Germinal center (tissue), 1 donor: ENCODE measurements around the gene AFTPH.
A peak's percentile ranks its signal among the peaks of the same experiment; 100 is the strongest.

Experiments
- DNase-seq: peaks from one replicate; pipeline ENCODE4 v3.0.0; 2012; ENCODE audit warnings: mixed read lengths, low spot score

The AFTPH gene

GRCh38 chr2:64587561-64587960 is 63.4 kb downstream of the AFTPH start:
- no peak for DNase-seq

- DNase-seq, result no peak
Observed at GRCh38 chr2:64591188-64591587, 67.1 kb downstream of the AFTPH start.

GRCh38 chr2:64593035-64593655 is 69.0 kb downstream of the AFTPH start:
- DNase-seq, result no peak

- DNase-seq, result no peak
Observed at GRCh38 chr2:64594226-64594989, 70.3 kb downstream of the AFTPH start.

GRCh38 chr2:64595397-64596176 is 71.5 kb downstream of the AFTPH start:
- DNase-seq, result no peak

- no peak for DNase-seq
Observed at GRCh38 chr2:64598226-64598625, 74.1 kb downstream of the AFTPH start.

GRCh38 chr2:64599469-64599868 is 75.3 kb downstream of the AFTPH start:
- no peak for DNase-seq

GRCh38 chr2:64601034-64601754 is 77.1 kb downstream of the AFTPH start:
- DNase-seq, result no peak

- no peak for DNase-seq
Observed at GRCh38 chr2:64601785-64602391, 77.8 kb downstream of the AFTPH start.

- no peak for DNase-seq
Observed at GRCh38 chr2:64602436-64602835, 78.3 kb downstream of the AFTPH start.

GRCh38 chr2:64604155-64604554 is 80.0 kb downstream of the AFTPH start:
- no peak for DNase-seq

GRCh38 chr2:64605026-64605471 is 80.9 kb downstream of the AFTPH start:
- DNase-seq, result no peak

- no peak for DNase-seq
Observed at GRCh38 chr2:64605991-64606478, 81.9 kb downstream of the AFTPH start.

- peak; percentile 94 for DNase-seq
Observed at GRCh38 chr2:64606479-64607363, 82.6 kb downstream of the AFTPH start.

- DNase-seq, result no peak
Observed at GRCh38 chr2:64607381-64608304, 83.5 kb downstream of the AFTPH start.

GRCh38 chr2:64608867-64609226 is 84.7 kb downstream of the AFTPH start:
- DNase-seq, result no peak

GRCh38 chr2:64609227-64609941 is 85.3 kb downstream of the AFTPH start:
- peak; percentile 91 for DNase-seq

GRCh38 chr2:64609942-64610281 is 85.8 kb downstream of the AFTPH start:
- DNase-seq, result no peak

- DNase-seq, result no peak
Observed at GRCh38 chr2:64610316-64610855, 86.3 kb downstream of the AFTPH start.
